Stimulated activated memory B cell treated with anti-CD40 and anti-IgM and Interleukin-4, amounts not matched to agents 10 μg/mL and 1 μg/mL and 100 μg/mL, for 72 hours (primary cell): ENCODE data around the gene IGSF21.

Experiments
- ATAC-seq: fragments of 150-1000 bp; cut with Tn5 transposase; 2 replicates; pipeline ENCODE4 v1.10.0; 2021
- H3K27ac Mint-ChIP-seq: one replicate; pipeline ENCODE4 v1.8.0; 2022; ENCODE audit warnings: mild to moderate bottlenecking, mixed read lengths
- H3K27me3 Mint-ChIP-seq: one replicate; pipeline ENCODE4 v1.8.0; 2022; ENCODE audit warnings: mixed read lengths
- H3K36me3 Mint-ChIP-seq: one replicate; pipeline ENCODE4 v1.8.0; 2022; ENCODE audit warnings: mixed read lengths
- H3K4me1 Mint-ChIP-seq: one replicate; pipeline ENCODE4 v1.8.0; 2022; ENCODE audit warnings: mixed read lengths
- H3K4me3 Mint-ChIP-seq: one replicate; pipeline ENCODE4 v1.8.0; 2022; ENCODE audit warnings: mild to moderate bottlenecking, moderate library complexity, mixed read lengths
- H3K9me3 Mint-ChIP-seq: one replicate; pipeline ENCODE4 v1.8.0; 2022; ENCODE audit warnings: mixed read lengths

Gene IGSF21

DNA sequence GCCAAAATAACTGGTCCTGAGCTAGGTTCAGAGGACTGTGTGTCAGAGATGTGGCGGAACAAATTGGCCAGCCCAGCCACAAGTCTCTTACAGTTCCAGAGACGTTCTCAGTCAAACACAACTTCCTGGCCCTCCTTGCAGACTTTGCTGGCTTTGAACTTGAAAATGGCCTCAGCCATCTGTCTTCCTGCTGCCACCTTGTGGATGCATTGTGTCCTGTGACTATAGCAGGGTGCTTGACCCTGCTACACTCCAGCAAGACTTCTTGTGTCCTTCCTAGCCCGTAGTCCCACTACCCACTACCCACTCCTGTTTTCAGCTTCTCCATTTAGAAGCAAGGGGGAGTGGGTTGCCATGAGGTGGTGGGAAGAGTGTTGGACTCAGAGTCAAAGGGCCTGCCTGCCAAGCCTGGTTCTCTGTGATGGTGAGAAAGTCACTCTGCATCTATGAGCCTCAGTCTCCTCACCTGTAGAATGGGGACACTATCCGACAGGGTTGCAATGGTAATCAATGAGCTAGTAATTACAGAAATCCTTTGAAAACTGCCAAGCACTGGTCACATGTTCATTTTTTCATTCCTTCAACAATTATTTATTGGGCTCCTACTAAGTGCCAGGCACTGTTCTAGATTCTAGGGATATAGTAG, 109.9 kb downstream of the IGSF21 start:
- ATAC-seq, result no peak
- Mint-ChIP-seq H3K27ac (no peak overlapping the region), H3K27me3 (peaks cover 35% of the 10 kb centered on the region), H3K9me3 (peaks cover 16% of the 10 kb centered on the region), H3K36me3 (no peaks in the 10 kb centered on the region), H3K4me1 (no peaks in the 10 kb centered on the region), H3K4me3 (no peak overlapping the region)

- Mint-ChIP-seq H3K27ac (no peak overlapping the region), H3K4me1 (no peaks in the 10 kb centered on the region), H3K4me3 (no peak overlapping the region), H3K36me3 (no peaks in the 10 kb centered on the region), H3K27me3 (peaks cover 40% of the 10 kb centered on the region), H3K9me3 (peaks cover 6% of the 10 kb centered on the region)
- ATAC-seq, result no peak
Measured at GRCh38 chr1:18229625-18230024, 122.0 kb downstream of the IGSF21 start.

DNA sequence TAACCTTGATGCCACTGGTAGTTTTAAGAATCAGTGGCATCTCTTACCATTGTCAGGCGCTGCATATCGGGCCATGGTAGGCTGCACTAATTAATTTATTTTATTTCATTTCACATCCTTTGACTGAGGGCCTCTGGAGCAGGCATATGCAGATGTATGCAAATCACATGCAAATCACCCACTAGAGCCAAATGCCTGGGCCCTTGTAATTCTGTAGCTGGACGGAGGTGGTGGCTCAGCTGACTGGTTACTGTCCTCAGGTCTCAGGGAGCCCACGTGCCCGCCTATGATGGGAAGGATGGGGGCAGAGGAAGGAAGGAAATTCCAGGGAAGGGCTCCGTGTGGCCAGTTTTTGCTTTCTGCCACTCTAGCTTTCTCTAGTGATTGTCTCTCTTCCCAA, 122.7 kb downstream of the IGSF21 start:
- Mint-ChIP-seq H3K9me3 (peaks cover 11% of the 10 kb centered on the region), H3K4me3 (no peak overlapping the region), H3K4me1 (no peaks in the 10 kb centered on the region), H3K36me3 (no peaks in the 10 kb centered on the region), H3K27ac (no peak overlapping the region), H3K27me3 (peaks cover 39% of the 10 kb centered on the region)
- ATAC-seq, result no peak

- H3K36me3 Mint-ChIP-seq, result no peaks in the 10 kb centered on the region
- no peaks in the 10 kb centered on the region for H3K4me1 Mint-ChIP-seq
- no peak overlapping the region for H3K27ac Mint-ChIP-seq
- peaks cover 16% of the 10 kb centered on the region for H3K9me3 Mint-ChIP-seq
- H3K4me3 Mint-ChIP-seq, result no peak overlapping the region
- H3K27me3 Mint-ChIP-seq, result peaks cover 39% of the 10 kb centered on the region
- no peak for ATAC-seq
Measured at GRCh38 chr1:18230840-18231239, 123.2 kb downstream of the IGSF21 start.

DNA sequence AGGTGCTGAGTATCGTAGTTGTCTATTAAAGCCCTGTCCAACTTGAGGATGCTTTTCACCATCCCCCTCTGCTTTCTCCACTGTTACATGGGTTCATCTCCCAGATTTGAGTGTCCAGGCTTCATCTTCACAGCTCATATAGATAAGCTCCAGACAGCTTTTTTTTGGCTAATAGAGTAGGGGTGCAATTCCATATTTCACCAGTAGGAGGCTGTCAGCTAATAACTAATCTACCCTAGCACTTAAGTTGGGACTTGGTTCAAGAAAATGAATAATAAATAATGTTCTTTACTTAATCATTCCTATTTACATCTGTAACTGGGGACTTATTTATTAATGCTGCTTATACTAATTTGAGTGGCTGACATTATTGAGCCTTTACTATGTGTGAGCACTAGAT, 124.5 kb downstream of the IGSF21 start:
- no peak for ATAC-seq
- Mint-ChIP-seq H3K4me3 (no peak overlapping the region), H3K36me3 (no peaks in the 10 kb centered on the region), H3K27me3 (peaks cover 37% of the 10 kb centered on the region), H3K27ac (no peak overlapping the region), H3K9me3 (peaks cover 21% of the 10 kb centered on the region), H3K4me1 (no peaks in the 10 kb centered on the region)

- ATAC-seq, result no peak
- no peaks in the 10 kb centered on the region for H3K4me1 Mint-ChIP-seq
- peaks cover 21% of the 10 kb centered on the region for H3K9me3 Mint-ChIP-seq
- H3K27ac Mint-ChIP-seq, result no peak overlapping the region
- H3K27me3 Mint-ChIP-seq, result peaks cover 31% of the 10 kb centered on the region
- H3K36me3 Mint-ChIP-seq, result no peaks in the 10 kb centered on the region
- H3K4me3 Mint-ChIP-seq, result no peak overlapping the region
Measured at GRCh38 chr1:18233176-18233864, 125.7 kb downstream of the IGSF21 start.

GRCh38 chr1:18234790-18235242, 127.2 kb downstream of the IGSF21 start:
- Mint-ChIP-seq H3K4me1 (no peaks in the 10 kb centered on the region), H3K27ac (no peak overlapping the region), H3K4me3 (no peak overlapping the region), H3K36me3 (no peaks in the 10 kb centered on the region), H3K9me3 (peaks cover 21% of the 10 kb centered on the region), H3K27me3 (peaks cover 37% of the 10 kb centered on the region)
- no peak for ATAC-seq

GRCh38 chr1:18237371-18237770, 129.8 kb downstream of the IGSF21 start:
- Mint-ChIP-seq H3K4me3 (no peak overlapping the region), H3K27me3 (peaks cover 25% of the 10 kb centered on the region), H3K27ac (no peak overlapping the region), H3K9me3 (peaks cover 18% of the 10 kb centered on the region), H3K36me3 (no peaks in the 10 kb centered on the region), H3K4me1 (no peaks in the 10 kb centered on the region)
- ATAC-seq, result no peak

DNA sequence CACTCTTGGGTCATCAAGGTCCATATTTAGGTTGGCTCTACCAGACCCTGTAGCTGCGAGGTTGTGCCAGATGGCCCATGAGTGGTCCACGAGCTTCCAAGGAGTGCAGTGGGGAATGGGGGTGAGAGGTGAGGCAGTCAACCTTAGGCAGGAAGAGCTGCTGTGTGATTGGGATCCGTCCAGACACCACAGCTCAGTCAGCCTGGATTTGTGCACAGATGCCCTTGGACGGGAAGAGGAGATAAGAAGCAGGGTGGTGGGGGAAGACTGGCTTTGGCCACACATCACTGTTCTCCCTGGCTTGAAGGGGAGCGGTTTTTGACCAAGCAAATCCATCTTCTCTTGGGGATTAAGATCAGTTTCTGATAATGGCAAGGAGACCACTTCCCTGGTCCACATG, 130.6 kb downstream of the IGSF21 start:
- no peaks in the 10 kb centered on the region for H3K4me1 Mint-ChIP-seq
- no peak overlapping the region for H3K4me3 Mint-ChIP-seq
- no peak overlapping the region for H3K27ac Mint-ChIP-seq
- H3K9me3 Mint-ChIP-seq, result peaks cover 17% of the 10 kb centered on the region
- H3K36me3 Mint-ChIP-seq, result no peaks in the 10 kb centered on the region
- H3K27me3 Mint-ChIP-seq, result peaks cover 29% of the 10 kb centered on the region
- ATAC-seq, result no peak

DNA sequence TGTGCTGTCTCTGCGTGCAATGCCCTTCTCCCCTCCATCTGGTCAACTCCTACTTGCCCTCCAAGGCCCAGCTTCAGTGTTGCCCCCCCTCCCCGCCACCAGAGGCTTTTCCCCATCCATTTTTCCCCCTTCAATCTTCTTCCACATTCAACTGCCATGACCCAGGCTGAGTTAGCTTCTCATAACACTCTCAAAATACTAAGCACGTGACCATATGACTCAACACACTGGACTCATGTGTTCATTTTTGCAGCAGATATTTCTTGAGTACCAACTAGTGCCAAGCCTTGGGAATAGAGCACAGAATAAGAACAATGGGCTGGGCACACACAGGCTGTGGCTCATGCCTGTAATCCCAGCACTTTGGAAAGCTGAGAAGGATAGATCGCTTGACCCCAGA, 132.1 kb downstream of the IGSF21 start:
- Mint-ChIP-seq H3K27me3 (peaks cover 36% of the 10 kb centered on the region), H3K4me1 (no peaks in the 10 kb centered on the region), H3K27ac (no peak overlapping the region), H3K36me3 (no peaks in the 10 kb centered on the region), H3K4me3 (no peak overlapping the region), H3K9me3 (peaks cover 15% of the 10 kb centered on the region)
- no peak for ATAC-seq

DNA sequence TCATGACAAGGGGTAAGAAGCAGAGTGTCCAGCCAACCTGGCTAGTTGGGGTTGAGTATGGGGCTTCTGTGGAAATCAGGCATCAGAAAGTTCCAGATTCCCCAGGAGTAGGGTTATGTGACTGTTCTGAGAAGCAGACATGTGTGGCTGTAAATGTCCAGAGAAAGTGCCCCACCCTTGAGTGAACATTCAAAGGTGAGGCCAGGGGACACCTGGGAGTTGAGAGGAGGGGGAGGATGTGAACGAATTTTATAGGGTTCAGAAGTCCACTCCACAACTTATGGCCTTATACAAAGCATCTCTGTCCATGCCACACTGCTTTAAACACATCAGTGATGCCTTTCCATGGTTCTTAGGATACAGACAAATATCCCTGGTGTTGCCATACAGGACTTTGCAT, 133.3 kb downstream of the IGSF21 start:
- no peak for ATAC-seq
- peaks cover 4% of the 10 kb centered on the region for H3K9me3 Mint-ChIP-seq
- H3K27ac Mint-ChIP-seq, result no peak overlapping the region
- H3K36me3 Mint-ChIP-seq, result no peaks in the 10 kb centered on the region
- peaks cover 36% of the 10 kb centered on the region for H3K27me3 Mint-ChIP-seq
- H3K4me3 Mint-ChIP-seq, result no peak overlapping the region
- H3K4me1 Mint-ChIP-seq, result no peaks in the 10 kb centered on the region

- Mint-ChIP-seq H3K4me1 (no peaks in the 10 kb centered on the region), H3K27me3 (peaks cover 36% of the 10 kb centered on the region), H3K27ac (no peak overlapping the region), H3K36me3 (no peaks in the 10 kb centered on the region), H3K4me3 (no peak overlapping the region), H3K9me3 (no peaks in the 10 kb centered on the region)
- ATAC-seq, result no peak
Measured at GRCh38 chr1:18241891-18242290, 134.3 kb downstream of the IGSF21 start.

DNA sequence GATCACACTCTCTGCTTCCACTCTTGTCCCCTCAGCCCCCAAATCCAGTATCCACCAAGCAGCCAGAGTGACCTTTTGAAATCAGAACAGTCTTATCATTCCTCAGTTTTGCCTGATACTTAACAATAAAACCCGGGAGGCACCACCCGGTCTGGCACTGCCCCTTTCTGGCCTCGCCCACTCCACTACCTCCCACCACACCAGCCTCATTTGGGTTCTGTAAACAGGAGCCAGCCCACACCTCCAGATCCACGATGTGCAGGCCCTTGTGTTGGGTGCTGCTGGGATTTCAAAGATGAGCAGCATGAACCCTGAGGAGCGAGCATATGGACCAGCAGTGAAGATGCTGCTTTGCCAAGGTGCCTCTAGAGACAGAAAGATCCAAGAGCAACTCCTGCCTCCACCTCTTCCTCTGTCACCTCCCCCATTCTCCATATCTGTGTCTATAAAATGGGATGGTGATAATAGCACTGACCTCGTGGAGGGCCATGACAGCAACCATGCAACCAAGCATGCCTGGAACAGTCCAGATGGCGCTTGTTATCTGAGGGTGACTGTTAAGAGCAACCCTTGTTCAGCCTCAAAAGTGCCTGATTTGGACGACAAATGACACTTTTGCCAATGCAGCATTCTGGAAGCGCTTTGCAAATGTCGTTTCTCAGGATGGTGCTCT, 136.0 kb downstream of the IGSF21 start:
- no peaks in the 10 kb centered on the region for H3K9me3 Mint-ChIP-seq

GRCh38 chr1:18244762-18245161, 137.2 kb downstream of the IGSF21 start:
- Mint-ChIP-seq H3K36me3 (no peaks in the 10 kb centered on the region), H3K27me3 (peaks cover 23% of the 10 kb centered on the region), H3K9me3 (no peaks in the 10 kb centered on the region), H3K4me3 (no peak overlapping the region), H3K27ac (no peak overlapping the region), H3K4me1 (no peaks in the 10 kb centered on the region)
- no peak for ATAC-seq

More for the DNA sequence above, 136.0 kb downstream of the IGSF21 start:
- peaks cover 28% of the 10 kb centered on the region for H3K27me3 Mint-ChIP-seq
- H3K4me1 Mint-ChIP-seq, result no peaks in the 10 kb centered on the region
- no peaks in the 10 kb centered on the region for H3K36me3 Mint-ChIP-seq
- H3K4me3 Mint-ChIP-seq, result no peak overlapping the region
- ATAC-seq, result no peak
- H3K27ac Mint-ChIP-seq, result no peak overlapping the region

- Mint-ChIP-seq H3K9me3 (no peaks in the 10 kb centered on the region), H3K36me3 (no peaks in the 10 kb centered on the region), H3K27me3 (peaks cover 19% of the 10 kb centered on the region), H3K4me3 (no peak overlapping the region), H3K4me1 (no peaks in the 10 kb centered on the region), H3K27ac (no peak overlapping the region)
- ATAC-seq, result no peak
Measured at GRCh38 chr1:18245647-18246046, 138.0 kb downstream of the IGSF21 start.

DNA sequence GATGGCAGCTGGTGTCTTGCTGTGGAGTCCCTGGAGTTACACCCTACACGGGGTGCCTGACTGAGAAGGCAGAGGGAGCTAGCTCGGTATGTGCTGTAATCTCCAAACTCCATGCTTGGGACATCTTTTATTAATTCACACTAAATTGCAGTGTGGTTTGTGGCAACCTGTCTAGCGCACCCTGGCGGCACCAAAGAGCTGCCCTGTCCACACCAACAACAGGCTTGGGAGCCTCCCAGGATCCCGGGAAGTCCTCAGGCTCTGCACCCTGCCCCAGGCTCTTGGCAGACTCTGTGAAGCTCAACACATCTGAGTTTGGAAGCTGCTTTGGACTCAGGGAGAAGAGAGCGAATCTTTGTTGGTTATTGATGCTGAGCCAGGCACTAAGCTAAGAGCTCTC, 138.9 kb downstream of the IGSF21 start:
- Mint-ChIP-seq H3K36me3 (no peaks in the 10 kb centered on the region), H3K4me3 (no peak overlapping the region), H3K27ac (no peak overlapping the region), H3K9me3 (peaks cover 8% of the 10 kb centered on the region), H3K27me3 (peaks cover 19% of the 10 kb centered on the region), H3K4me1 (no peaks in the 10 kb centered on the region)
- no peak for ATAC-seq
